Activated CD4-positive, alpha-beta T cell treated with anti-CD3 and anti-CD28 coated beads for 36 hours (primary cell): ENCODE results near the gene CNDP2. TPM values are rescaled to one million over a fixed set of nuclear protein-coding genes. Genes with fewer than 3 reads are reported as not detected.

Experiments used
- ATAC-seq: fragments of 200-7000 bp; cut with Tn5 transposase; one replicate; pipeline ENCODE4 v1.10.0; 2021; ENCODE audit warnings: mild to moderate bottlenecking, moderate library complexity
- CTCF ChIA-PET: fragments of 350-600 bp; sonication (Branson Sonifier 250); formaldehyde crosslinking; loops from one replicate; lab custom pipeline; 2021; ENCODE audit warnings: antibody characterized with exemption; lab: Charles Lee
- POLR2A ChIA-PET: fragments of 350-600 bp; sonication (Branson Sonifier 250); formaldehyde crosslinking; loops from one replicate; lab custom pipeline; 2021; ENCODE audit warnings: antibody characterized with exemption, inconsistent platforms; lab: Charles Lee
- DNase-seq: peaks from one replicate; pipeline ENCODE4 v3.0.0-alpha.2; 2020
- H3K27ac Mint-ChIP-seq: one replicate; pipeline ENCODE4 v1.8.0; 2021; ENCODE audit warnings: mixed read lengths
- H3K27me3 Mint-ChIP-seq: one replicate; pipeline ENCODE4 v1.8.0; 2021; ENCODE audit warnings: mixed read lengths
- H3K36me3 Mint-ChIP-seq: one replicate; pipeline ENCODE4 v1.8.0; 2021; ENCODE audit warnings: low read depth, mixed read lengths
- H3K4me1 Mint-ChIP-seq: one replicate; pipeline ENCODE4 v1.8.0; 2021; ENCODE audit warnings: mixed read lengths
- H3K4me3 Mint-ChIP-seq: one replicate; pipeline ENCODE4 v1.8.0; 2021; ENCODE audit warnings: mild to moderate bottlenecking, moderate library complexity, mixed read lengths
- H3K9me3 Mint-ChIP-seq: one replicate; pipeline ENCODE4 v1.8.0; 2021; ENCODE audit warnings: low read depth, mixed read lengths
- intact Hi-C, 2 experiments: fragments of 100-400 bp; cut with DNase I in 1 of 2; cut with micrococcal nuclease in 1 of 2; formaldehyde crosslinking; loops; one replicate each; pipeline versions ENCODE4 v1.14.2 to v1.15.1; 2022 to 2024; cut with DNase I, micrococcal nuclease
- total RNA-seq, 2 experiments: library from RNA; stranded (reverse); gene quantifications; one replicate each; pipeline ENCODE4 v1.2.3, GENCODE V29; 2021

Gene CNDP2
- total RNA-seq, 2 experiments from 2014 or later, result 128 to 146 TPM

- Mint-ChIP-seq H3K27me3 (no peaks in the 10 kb centered on the region), H3K4me3 (no peak overlapping the region), H3K36me3 (no peaks in the 10 kb centered on the region), H3K27ac (no peak overlapping the region), H3K4me1 (no peaks in the 10 kb centered on the region), H3K9me3 (no peaks in the 10 kb centered on the region)
- intact Hi-C loops, result no loop called here
- CTCF ChIA-PET, result interaction anchor here (0.7 to 1.0 kb wide), 2 partner anchors 22 to 160 kb away, joined by 3 read pairs; no protein-coding TSS in a partner anchor
- POLR2A ChIA-PET, result no interaction called here
- DNase-seq, result no peak
- ATAC-seq, result no peak
These were observed 34.4 kb downstream of the CNDP2 start for GRCh38 chr18:74530584-74530862.

GRCh38 chr18:74531043-74531442 lies 34.9 kb downstream of the CNDP2 start:
- DNase-seq (no peak), ATAC-seq (no peak)
- H3K4me1 Mint-ChIP-seq, result no peaks in the 10 kb centered on the region
- CTCF ChIA-PET, result interaction anchor here (0.7 to 1.0 kb wide), 3 partner anchors 21 to 160 kb away, joined by 3 read pairs; no protein-coding TSS in a partner anchor
- H3K27me3 Mint-ChIP-seq, result no peaks in the 10 kb centered on the region
- no peak overlapping the region for H3K27ac Mint-ChIP-seq
- H3K4me3 Mint-ChIP-seq, result no peak overlapping the region
- POLR2A ChIA-PET, result no interaction called here
- intact Hi-C loops, result no loop called here
- no peaks in the 10 kb centered on the region for H3K36me3 Mint-ChIP-seq
- H3K9me3 Mint-ChIP-seq, result no peaks in the 10 kb centered on the region

- POLR2A ChIA-PET, result no interaction called here
- ATAC-seq (no peak), DNase-seq (no peak)
- CTCF ChIA-PET, result no interaction called here
- no peaks in the 10 kb centered on the region for H3K4me1 Mint-ChIP-seq
- no peak overlapping the region for H3K27ac Mint-ChIP-seq
- H3K36me3 Mint-ChIP-seq, result no peaks in the 10 kb centered on the region
- intact Hi-C loops, result no loop called here
- no peaks in the 10 kb centered on the region for H3K27me3 Mint-ChIP-seq
- no peaks in the 10 kb centered on the region for H3K9me3 Mint-ChIP-seq
- H3K4me3 Mint-ChIP-seq, result no peak overlapping the region
These were observed 36.4 kb downstream of the CNDP2 start for GRCh38 chr18:74532511-74533025.

GRCh38 chr18:74533666-74534065 lies 37.5 kb downstream of the CNDP2 start:
- Mint-ChIP-seq H3K27ac (no peak overlapping the region), H3K4me1 (no peaks in the 10 kb centered on the region), H3K36me3 (no peaks in the 10 kb centered on the region), H3K4me3 (no peak overlapping the region), H3K9me3 (no peaks in the 10 kb centered on the region), H3K27me3 (no peaks in the 10 kb centered on the region)
- POLR2A ChIA-PET, result no interaction called here
- CTCF ChIA-PET, result interaction anchor here (0.7 kb wide), 1 partner anchor 18 kb away, joined by 4 read pairs; no protein-coding TSS in a partner anchor
- intact Hi-C loops, result no loop called here
- DNase-seq (no peak), ATAC-seq (no peak)

GRCh38 chr18:74534150-74534969 lies 38.2 kb downstream of the CNDP2 start, which contains the start of gene CNDP1:
TSS of gene CNDP1 (plus strand) at chr18:74534500. CDS start at chr18:74534668, 168 bp downstream.
- no peak for DNase-seq
- intact Hi-C loops, result no loop called here
- H3K4me1 Mint-ChIP-seq, result no peaks in the 10 kb centered on the region
- no peaks in the 10 kb centered on the region for H3K27me3 Mint-ChIP-seq
- H3K27ac Mint-ChIP-seq, result no peak within 1 kb of the TSS
- no peaks in the 10 kb centered on the region for H3K9me3 Mint-ChIP-seq
- no peaks in the 10 kb centered on the region for H3K36me3 Mint-ChIP-seq
- no peak for ATAC-seq
- no peak within 1 kb of the TSS for H3K4me3 Mint-ChIP-seq
- ChIA-PET CTCF (interaction anchor here (0.6 to 0.7 kb wide), 2 partner anchors 17 to 270 kb away, joined by 3 to 4 read pairs; no protein-coding TSS in a partner anchor), POLR2A (no interaction called here)

GRCh38 chr18:74534981-74535649 lies 39.0 kb downstream of the CNDP2 start:
- H3K9me3 Mint-ChIP-seq, result no peaks in the 10 kb centered on the region

GRCh38 chr18:74539289-74539688 lies 43.1 kb downstream of the CNDP2 start:
- ChIA-PET POLR2A (no interaction called here), CTCF (no interaction called here)
- DNase-seq (no peak), ATAC-seq (no peak)
- intact Hi-C loops, result no loop called here
- H3K4me3 Mint-ChIP-seq, result no peak overlapping the region
- no peaks in the 10 kb centered on the region for H3K4me1 Mint-ChIP-seq
- H3K27me3 Mint-ChIP-seq, result no peaks in the 10 kb centered on the region
- H3K27ac Mint-ChIP-seq, result no peak overlapping the region
- no peaks in the 10 kb centered on the region for H3K36me3 Mint-ChIP-seq
- no peaks in the 10 kb centered on the region for H3K9me3 Mint-ChIP-seq

More at GRCh38 chr18:74534981-74535649, 39.0 kb downstream of the CNDP2 start:
- Mint-ChIP-seq H3K36me3 (no peaks in the 10 kb centered on the region), H3K4me3 (no peak overlapping the region), H3K27ac (no peak overlapping the region), H3K4me1 (no peaks in the 10 kb centered on the region), H3K27me3 (no peaks in the 10 kb centered on the region)
- intact Hi-C loops, result no loop called here
- ChIA-PET CTCF (no interaction called here), POLR2A (no interaction called here)
- no peak for ATAC-seq
- no peak for DNase-seq

- ChIA-PET POLR2A (no interaction called here), CTCF (interaction anchor here (0.9 to 1.2 kb wide), 2 partner anchors 9 to 11 kb away, joined by 3 read pairs; no protein-coding TSS in a partner anchor)
- no peak for DNase-seq
- Mint-ChIP-seq H3K4me1 (no peaks in the 10 kb centered on the region), H3K9me3 (no peaks in the 10 kb centered on the region), H3K27ac (no peak overlapping the region), H3K36me3 (no peaks in the 10 kb centered on the region), H3K27me3 (no peaks in the 10 kb centered on the region), H3K4me3 (no peak overlapping the region)
- ATAC-seq, result no peak
- intact Hi-C loops, result no loop called here
These were observed 44.7 kb downstream of the CNDP2 start for GRCh38 chr18:74540652-74541421.

- Mint-ChIP-seq H3K9me3 (no peaks in the 10 kb centered on the region), H3K36me3 (no peaks in the 10 kb centered on the region), H3K27me3 (no peaks in the 10 kb centered on the region), H3K27ac (no peak overlapping the region), H3K4me3 (no peak overlapping the region), H3K4me1 (no peaks in the 10 kb centered on the region)
- intact Hi-C loops, result no loop called here
- no peak for DNase-seq
- POLR2A ChIA-PET, result no interaction called here
- CTCF ChIA-PET, result interaction anchor here (0.9 to 1.9 kb wide), 3 partner anchors 8 to 10 kb away, joined by 3 to 5 read pairs (median 3); no protein-coding TSS in a partner anchor
- no peak for ATAC-seq
These were observed 45.8 kb downstream of the CNDP2 start for GRCh38 chr18:74541703-74542555.

GRCh38 chr18:74544898-74545297 lies 48.7 kb downstream of the CNDP2 start:
- no peaks in the 10 kb centered on the region for H3K27me3 Mint-ChIP-seq
- H3K9me3 Mint-ChIP-seq, result peaks cover 13% of the 10 kb centered on the region
- DNase-seq (no peak), ATAC-seq (no peak)
- H3K36me3 Mint-ChIP-seq, result no peaks in the 10 kb centered on the region
- intact Hi-C loops, result no loop called here
- no peaks in the 10 kb centered on the region for H3K4me1 Mint-ChIP-seq
- no peak overlapping the region for H3K27ac Mint-ChIP-seq
- ChIA-PET POLR2A (no interaction called here), CTCF (interaction anchor here (0.7 kb wide), 1 partner anchor 194 kb away, joined by 3 read pairs; no protein-coding TSS in a partner anchor)
- H3K4me3 Mint-ChIP-seq, result no peak overlapping the region
